NCI-H82 (cell line): ENCODE results near the gene LECT2.

Source experiments
- DNase-seq: peaks from one replicate; lab custom pipeline; 2025; lab: John Stamatoyannopoulos, UW

The LECT2 gene

GRCh38 chr5:135954899-135955298 lies at the start of gene LECT2:
TSS of gene LECT2 (minus strand) at chr5:135954983. CDS start at chr5:135954833, 150 bp downstream.
- DNase-seq: no peak

- DNase-seq: no peak
Measured at GRCh38 chr5:136004436-136004835, 49.7 kb upstream of the LECT2 start.

- DNase-seq: no peak
Measured at GRCh38 chr5:136001466-136001981, 46.7 kb upstream of the LECT2 start.

- no peak for DNase-seq
Measured at GRCh38 chr5:136000932-136001331, 46.1 kb upstream of the LECT2 start.

- no peak for DNase-seq
Measured at GRCh38 chr5:136000147-136000546, 45.4 kb upstream of the LECT2 start.

GRCh38 chr5:135999406-136000139 lies 44.8 kb upstream of the LECT2 start:
- DNase-seq: no peak

GRCh38 chr5:135998889-135999288 lies 44.1 kb upstream of the LECT2 start:
- no peak for DNase-seq

- no peak for DNase-seq
Measured at GRCh38 chr5:135997673-135998335, 43.0 kb upstream of the LECT2 start.

GRCh38 chr5:135996611-135997010 lies 41.8 kb upstream of the LECT2 start:
- no peak for DNase-seq

GRCh38 chr5:135995976-135996375 lies 41.2 kb upstream of the LECT2 start:
- no peak for DNase-seq

- DNase-seq: no peak
Measured at GRCh38 chr5:135993880-135994636, 39.3 kb upstream of the LECT2 start.

GRCh38 chr5:135993335-135993879 lies 38.6 kb upstream of the LECT2 start:
- no peak for DNase-seq

GRCh38 chr5:135991429-135991828 lies 36.6 kb upstream of the LECT2 start:
- no peak for DNase-seq

- peak; percentile 64 for DNase-seq
Measured at GRCh38 chr5:135990528-135991255, 35.9 kb upstream of the LECT2 start.

GRCh38 chr5:135989686-135990085 lies 34.9 kb upstream of the LECT2 start:
- DNase-seq: no peak

- DNase-seq: no peak
Measured at GRCh38 chr5:135988546-135988945, 33.8 kb upstream of the LECT2 start.

GRCh38 chr5:135986891-135987401 lies 32.2 kb upstream of the LECT2 start:
- DNase-seq: peak; percentile 3

- no peak for DNase-seq
Measured at GRCh38 chr5:135986401-135986800, 31.6 kb upstream of the LECT2 start.

GRCh38 chr5:135985951-135986350 lies 31.2 kb upstream of the LECT2 start:
- DNase-seq: no peak

- DNase-seq: no peak
Measured at GRCh38 chr5:135980620-135981019, 25.8 kb upstream of the LECT2 start.

- no peak for DNase-seq
Measured at GRCh38 chr5:135979510-135979909, 24.7 kb upstream of the LECT2 start.
